SH-SY5Y (cell line): Measurements from ENCODE around the gene TMEM35A.

Source experiments
- GATA2 ChIP-seq: IDR thresholded peaks from 2 replicates; pipeline ENCODE4 v1.6.1; 2011; ENCODE audit warnings: mild to moderate bottlenecking, low read depth, low read length
- GATA3 ChIP-seq: IDR thresholded peaks from 2 replicates; pipeline ENCODE4 v1.6.1; 2011; ENCODE audit warnings: low read depth, mild to moderate bottlenecking, low read length, moderate library complexity

- TF ChIP-seq GATA3 (no peak), GATA2 (no peak)
These were observed 38.5 kb upstream of the TMEM35A start for GRCh38 chrX:101040197-101040596.
